ENCODE measurements around the gene SLC14A1.

Gene SLC14A1

GRCh38 chr18:45678850-45679249 is 45.1 kb upstream of the SLC14A1 start:
- peak; percentile 55; the same call in 2 of the 3 replicates for ATAC-seq
- TF ChIP-seq, protein P1, sequence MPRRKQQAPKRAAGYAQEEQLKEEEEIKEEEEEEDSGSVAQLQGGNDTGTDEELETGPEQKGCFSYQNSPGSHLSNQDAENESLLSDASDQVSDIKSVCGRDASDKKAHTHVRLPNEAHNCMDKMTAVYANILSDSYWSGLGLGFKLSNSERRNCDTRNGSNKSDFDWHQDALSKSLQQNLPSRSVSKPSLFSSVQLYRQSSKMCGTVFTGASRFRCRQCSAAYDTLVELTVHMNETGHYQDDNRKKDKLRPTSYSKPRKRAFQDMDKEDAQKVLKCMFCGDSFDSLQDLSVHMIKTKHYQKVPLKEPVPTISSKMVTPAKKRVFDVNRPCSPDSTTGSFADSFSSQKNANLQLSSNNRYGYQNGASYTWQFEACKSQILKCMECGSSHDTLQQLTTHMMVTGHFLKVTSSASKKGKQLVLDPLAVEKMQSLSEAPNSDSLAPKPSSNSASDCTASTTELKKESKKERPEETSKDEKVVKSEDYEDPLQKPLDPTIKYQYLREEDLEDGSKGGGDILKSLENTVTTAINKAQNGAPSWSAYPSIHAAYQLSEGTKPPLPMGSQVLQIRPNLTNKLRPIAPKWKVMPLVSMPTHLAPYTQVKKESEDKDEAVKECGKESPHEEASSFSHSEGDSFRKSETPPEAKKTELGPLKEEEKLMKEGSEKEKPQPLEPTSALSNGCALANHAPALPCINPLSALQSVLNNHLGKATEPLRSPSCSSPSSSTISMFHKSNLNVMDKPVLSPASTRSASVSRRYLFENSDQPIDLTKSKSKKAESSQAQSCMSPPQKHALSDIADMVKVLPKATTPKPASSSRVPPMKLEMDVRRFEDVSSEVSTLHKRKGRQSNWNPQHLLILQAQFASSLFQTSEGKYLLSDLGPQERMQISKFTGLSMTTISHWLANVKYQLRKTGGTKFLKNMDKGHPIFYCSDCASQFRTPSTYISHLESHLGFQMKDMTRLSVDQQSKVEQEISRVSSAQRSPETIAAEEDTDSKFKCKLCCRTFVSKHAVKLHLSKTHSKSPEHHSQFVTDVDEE (CRISPR knock-in tag; IDR thresholded peaks at IDR 0.05): no peak
- TF ChIP-seq CREB5 (CRISPR knock-in tag; IDR thresholded peaks at IDR 0.05; ENCODE audit: low read depth): no peak
- no peak for TF ChIP-seq ARNTL (CRISPR knock-in tag; IDR thresholded peaks at IDR 0.05; ENCODE audit: borderline replicate concordance, low read depth)

- TF ChIP-seq ZFP3 (CRISPR knock-in tag; IDR thresholded peaks at IDR 0.05) (no peak), RARB (CRISPR knock-in tag; IDR thresholded peaks at IDR 0.05) (no peak), GLIS3 (CRISPR knock-in tag; IDR thresholded peaks at IDR 0.05) (no peak)
- no peak for ATAC-seq
These were observed 43.8 kb upstream of the SLC14A1 start for GRCh38 chr18:45680066-45680690.

GRCh38 chr18:45682181-45682580 is 41.8 kb upstream of the SLC14A1 start:
- TF ChIP-seq CSRNP3 (CRISPR knock-in tag; IDR thresholded peaks at IDR 0.05): no peak
- TF ChIP-seq, protein P2, sequence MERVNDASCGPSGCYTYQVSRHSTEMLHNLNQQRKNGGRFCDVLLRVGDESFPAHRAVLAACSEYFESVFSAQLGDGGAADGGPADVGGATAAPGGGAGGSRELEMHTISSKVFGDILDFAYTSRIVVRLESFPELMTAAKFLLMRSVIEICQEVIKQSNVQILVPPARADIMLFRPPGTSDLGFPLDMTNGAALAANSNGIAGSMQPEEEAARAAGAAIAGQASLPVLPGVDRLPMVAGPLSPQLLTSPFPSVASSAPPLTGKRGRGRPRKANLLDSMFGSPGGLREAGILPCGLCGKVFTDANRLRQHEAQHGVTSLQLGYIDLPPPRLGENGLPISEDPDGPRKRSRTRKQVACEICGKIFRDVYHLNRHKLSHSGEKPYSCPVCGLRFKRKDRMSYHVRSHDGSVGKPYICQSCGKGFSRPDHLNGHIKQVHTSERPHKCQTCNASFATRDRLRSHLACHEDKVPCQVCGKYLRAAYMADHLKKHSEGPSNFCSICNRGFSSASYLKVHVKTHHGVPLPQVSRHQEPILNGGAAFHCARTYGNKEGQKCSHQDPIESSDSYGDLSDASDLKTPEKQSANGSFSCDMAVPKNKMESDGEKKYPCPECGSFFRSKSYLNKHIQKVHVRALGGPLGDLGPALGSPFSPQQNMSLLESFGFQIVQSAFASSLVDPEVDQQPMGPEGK (CRISPR knock-in tag; IDR thresholded peaks at IDR 0.05; ENCODE audit: borderline replicate concordance): no peak
- TF ChIP-seq TOX (CRISPR knock-in tag; IDR thresholded peaks at IDR 0.05; ENCODE audit: borderline replicate concordance): no peak
- no peak for TF ChIP-seq PPARA (CRISPR knock-in tag; IDR thresholded peaks at IDR 0.05; ENCODE audit: borderline replicate concordance)
- no peak for TF ChIP-seq ZNF70 (CRISPR knock-in tag; IDR thresholded peaks at IDR 0.05)
- TF ChIP-seq BACH2 (CRISPR knock-in tag; IDR thresholded peaks at IDR 0.05; ENCODE audit: borderline replicate concordance): no peak
- TF ChIP-seq ZC3H10 (CRISPR knock-in tag; IDR thresholded peaks at IDR 0.05): no peak
- no peak for TF ChIP-seq ESRRG (CRISPR knock-in tag; IDR thresholded peaks at IDR 0.05)

GRCh38 chr18:45684341-45685115 is 39.5 kb upstream of the SLC14A1 start:
- ATAC-seq: no peak; the same call in 2 of the 3 replicates
- no peak for TF ChIP-seq ISL1 (CRISPR knock-in tag; IDR thresholded peaks at IDR 0.05)
- TF ChIP-seq, protein P1 (CRISPR knock-in tag; IDR thresholded peaks at IDR 0.05): no peak

More at GRCh38 chr18:45682181-45682580, 41.8 kb upstream of the SLC14A1 start:
- no peak for ATAC-seq
